Stimulated activated CD4-positive, alpha-beta T cell treated with anti-CD3 and anti-CD28 coated beads, Interleukin-1b, Interleukin-23, amount 100 ng/mL, for 4 hours (primary cell): ENCODE results near the gene CRADD.
"Not testable (repeated sequence)": the region's sequence is repeated elsewhere in the genome, so short reads cannot be mapped to it uniquely, and the experiment has no call there.

ENCODE experiments used
- DNase-seq, 2 donors: peaks; one replicate each; pipeline ENCODE4 v3.0.0-alpha.2; 2020; ENCODE audit warnings: low read depth in 2 of 2

Gene CRADD

GRCh38 chr12:93677195-93678064 is at the start of gene CRADD:
CRADD (plus strand) TSS chr12:93677375.
- peak; percentile 67 to 73 for DNase-seq

- DNase-seq, result no peak
Measured at GRCh38 chr12:93632383-93632782, 44.8 kb upstream of the CRADD start.

GRCh38 chr12:93634416-93634815 is 42.8 kb upstream of the CRADD start:
- DNase-seq, result no peak

DNA sequence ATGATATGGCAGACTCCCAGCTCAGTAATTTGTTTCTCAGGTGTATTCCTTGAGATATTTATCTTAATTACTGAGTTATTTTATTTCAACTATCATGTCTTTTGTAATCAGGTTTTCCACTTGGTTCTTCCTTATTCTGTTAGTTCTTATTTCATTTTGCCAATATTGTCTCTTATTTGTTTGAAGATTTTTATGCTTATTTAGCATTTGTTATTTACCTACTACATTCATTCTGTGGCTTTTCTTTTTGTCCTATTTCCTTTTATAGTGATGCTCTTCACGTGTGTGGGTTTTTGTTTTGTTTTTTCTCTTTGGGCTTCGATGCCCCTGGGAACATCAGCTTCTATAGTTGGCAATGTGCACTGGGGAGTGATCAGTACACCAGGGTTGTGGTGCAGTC is 40.5 kb upstream of the CRADD start:
- DNase-seq, result no peak

DNA sequence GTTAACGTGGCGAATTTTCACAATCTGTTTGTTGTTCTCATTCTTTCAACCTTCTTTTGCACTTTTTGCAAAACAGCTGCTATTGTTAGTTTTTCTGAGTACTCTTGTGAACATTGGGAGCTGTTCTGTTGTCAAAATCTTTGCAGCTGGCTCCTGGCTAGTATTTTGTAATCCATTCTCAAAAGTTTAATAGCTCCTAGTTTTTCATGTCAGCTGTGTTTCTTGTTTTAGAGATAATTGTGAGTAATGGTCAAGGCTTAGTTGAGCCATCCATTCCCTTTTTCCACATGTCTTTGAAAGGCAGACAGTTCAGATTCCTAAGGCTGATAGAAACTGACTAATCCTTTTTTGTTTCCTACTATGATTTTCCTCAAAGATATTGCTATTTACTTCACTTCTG is 39.1 kb upstream of the CRADD start:
- DNase-seq, result no peak

DNA sequence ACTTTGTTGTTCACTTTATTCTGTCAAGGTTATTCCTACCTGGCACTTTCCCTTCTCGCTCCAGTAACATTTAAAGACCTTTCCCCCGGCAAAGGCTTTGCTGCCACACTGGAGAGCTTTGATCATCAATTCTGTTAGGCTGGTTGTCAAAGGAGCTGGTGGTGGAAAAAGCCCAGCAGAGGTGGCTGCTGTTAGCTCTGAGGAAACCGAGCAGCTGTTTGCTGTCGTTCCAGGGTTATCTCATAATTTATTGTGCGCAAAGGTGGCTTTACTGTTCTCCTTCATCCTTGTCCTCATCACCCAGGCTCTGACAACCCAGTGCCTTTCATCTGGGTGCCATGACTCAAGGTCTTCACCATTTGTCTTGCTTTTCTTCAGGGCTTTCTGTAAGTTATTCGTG is 38.2 kb upstream of the CRADD start:
- no peak for DNase-seq

- DNase-seq, result no peak
Measured at GRCh38 chr12:93639406-93639805, 37.8 kb upstream of the CRADD start.

DNA sequence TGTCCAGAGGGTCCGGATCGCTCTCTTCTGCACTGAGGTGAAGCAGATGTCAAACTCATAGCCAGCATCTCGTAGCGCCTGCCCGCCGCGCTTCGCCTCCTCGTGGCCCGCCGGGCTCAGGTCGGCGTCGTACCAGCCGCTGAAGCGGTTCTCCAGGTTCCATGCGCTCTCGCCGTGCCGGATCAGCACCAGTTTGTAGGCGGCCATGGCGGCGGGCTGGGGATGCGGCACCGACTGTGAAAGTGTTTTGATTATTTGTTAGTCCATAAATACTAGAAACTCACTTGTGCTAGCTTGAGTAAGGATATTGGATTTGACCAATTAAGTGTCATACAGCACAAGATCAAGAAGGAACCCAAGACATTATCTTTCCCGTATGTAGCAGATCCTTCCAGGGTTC is 35.8 kb upstream of the CRADD start:
- not testable (repeated sequence) for DNase-seq

GRCh38 chr12:93642751-93643150 is 34.4 kb upstream of the CRADD start:
- no peak for DNase-seq

DNA sequence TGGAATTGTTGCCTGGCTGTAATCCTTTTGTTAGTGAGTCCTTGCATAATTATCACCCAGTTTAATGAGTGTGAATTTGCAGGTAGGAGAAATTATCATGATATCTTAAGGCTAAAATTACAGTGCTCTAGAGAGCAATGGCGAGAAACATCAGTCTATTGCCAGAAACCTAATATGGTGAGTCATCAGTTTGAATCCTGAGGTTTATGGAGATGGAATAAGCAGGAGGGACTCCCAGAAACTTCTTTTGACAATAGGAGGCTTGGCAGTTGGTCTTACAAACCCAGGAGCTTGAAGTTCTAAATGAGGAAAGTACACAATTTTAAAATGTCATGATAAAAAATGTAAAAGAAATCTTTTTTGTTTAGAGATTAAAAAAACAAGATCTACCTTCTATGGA is 31.5 kb upstream of the CRADD start:
- no peak for DNase-seq

GRCh38 chr12:93650626-93651025 is 26.5 kb upstream of the CRADD start:
- DNase-seq, result no peak

- no peak for DNase-seq
Measured at GRCh38 chr12:93653079-93653478, 24.1 kb upstream of the CRADD start.

- no peak for DNase-seq
Measured at GRCh38 chr12:93653712-93654111, 23.5 kb upstream of the CRADD start.

GRCh38 chr12:93654421-93654820 is 22.8 kb upstream of the CRADD start:
- DNase-seq, result no peak

GRCh38 chr12:93657071-93657470 is 20.1 kb upstream of the CRADD start:
- no peak for DNase-seq

DNA sequence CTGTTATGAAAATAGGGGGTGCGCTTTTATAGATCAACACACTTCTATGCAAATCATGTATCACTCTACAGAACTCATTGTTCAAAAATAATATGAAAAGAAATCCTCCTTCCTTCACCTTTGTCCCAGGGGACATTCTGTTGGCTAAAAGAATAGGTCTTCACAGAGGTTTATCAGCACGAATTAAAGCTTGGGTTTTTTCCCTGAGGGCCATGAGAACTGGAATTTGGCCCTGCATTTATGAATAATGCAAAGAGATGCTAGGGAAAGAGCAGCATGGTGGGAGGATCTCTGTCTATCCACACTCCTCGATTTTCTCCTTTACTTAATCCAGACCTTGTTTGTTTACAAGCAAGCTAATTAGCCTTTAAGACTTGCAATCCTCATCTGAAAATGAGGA is 16.2 kb upstream of the CRADD start:
- no peak for DNase-seq

GRCh38 chr12:93663006-93663728 is 14.0 kb upstream of the CRADD start:
- DNase-seq, result no peak

DNA sequence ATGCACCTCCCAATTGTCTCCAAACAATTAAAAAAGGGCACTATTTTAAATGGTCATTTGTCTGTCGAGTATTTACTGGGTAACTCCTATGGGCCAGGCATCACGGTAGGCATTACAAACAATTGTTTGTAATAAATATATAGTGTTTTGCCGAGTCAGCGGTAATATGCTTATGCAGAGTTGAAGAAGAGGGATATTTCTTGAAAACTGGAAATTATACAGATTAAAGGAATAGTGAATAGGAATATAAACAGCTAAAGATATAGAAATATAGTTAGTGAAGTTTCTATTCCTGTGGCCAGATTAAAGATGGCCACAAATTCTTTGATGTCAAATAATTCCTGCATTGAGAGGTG is 13.5 kb upstream of the CRADD start:
- no peak for DNase-seq

- no peak for DNase-seq
Measured at GRCh38 chr12:93664573-93665138, 12.5 kb upstream of the CRADD start.

DNA sequence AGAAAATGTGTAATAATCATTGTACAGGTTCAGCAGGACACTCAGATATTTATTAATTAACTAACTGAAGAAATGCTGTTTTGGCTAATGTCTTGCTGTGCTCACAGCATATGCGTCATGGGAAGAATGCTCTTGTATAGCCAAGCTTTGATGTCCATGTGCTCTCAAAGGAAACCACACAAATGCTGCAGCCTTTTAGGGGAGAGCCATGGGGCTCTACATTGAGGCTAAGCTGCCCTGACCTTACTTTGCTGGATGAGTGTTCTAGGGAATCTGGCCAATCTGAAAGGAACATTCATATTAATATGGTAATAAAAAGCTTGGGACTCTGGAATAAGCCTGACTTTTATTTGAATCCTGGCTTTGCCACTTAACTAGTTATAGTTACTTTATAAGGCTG is 9.5 kb upstream of the CRADD start:
- DNase-seq, result no peak

- DNase-seq, result no peak
Measured at GRCh38 chr12:93668919-93669418, 8.2 kb upstream of the CRADD start.

DNA sequence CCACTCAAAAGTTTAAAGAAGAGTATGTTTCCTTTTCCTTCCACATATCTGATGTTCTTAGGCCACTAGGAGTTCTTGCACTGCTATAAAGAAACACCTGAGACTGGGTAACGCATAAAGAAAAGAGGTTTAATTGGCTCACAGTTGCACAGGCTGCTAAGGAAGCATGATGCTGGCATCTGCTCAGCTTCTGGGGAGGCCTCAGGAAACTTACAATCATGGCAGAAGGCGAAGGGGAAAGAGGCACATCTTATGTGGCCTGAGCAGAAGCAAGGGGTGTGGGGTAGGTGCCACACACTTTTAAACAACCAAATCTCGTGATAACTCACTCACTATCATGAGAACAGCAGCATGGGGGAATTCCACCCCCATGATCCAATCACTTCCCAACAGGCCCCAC is 7.7 kb upstream of the CRADD start:
- no peak for DNase-seq

- DNase-seq, result no peak
Measured at GRCh38 chr12:93670104-93670503, 7.1 kb upstream of the CRADD start.
